Measurements from ENCODE around the gene HDDC2.
A peak's percentile ranks its signal among the peaks of the same experiment; 100 is the strongest.

HDDC2 gene, protein sequence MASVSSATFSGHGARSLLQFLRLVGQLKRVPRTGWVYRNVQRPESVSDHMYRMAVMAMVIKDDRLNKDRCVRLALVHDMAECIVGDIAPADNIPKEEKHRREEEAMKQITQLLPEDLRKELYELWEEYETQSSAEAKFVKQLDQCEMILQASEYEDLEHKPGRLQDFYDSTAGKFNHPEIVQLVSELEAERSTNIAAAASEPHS

DNA sequence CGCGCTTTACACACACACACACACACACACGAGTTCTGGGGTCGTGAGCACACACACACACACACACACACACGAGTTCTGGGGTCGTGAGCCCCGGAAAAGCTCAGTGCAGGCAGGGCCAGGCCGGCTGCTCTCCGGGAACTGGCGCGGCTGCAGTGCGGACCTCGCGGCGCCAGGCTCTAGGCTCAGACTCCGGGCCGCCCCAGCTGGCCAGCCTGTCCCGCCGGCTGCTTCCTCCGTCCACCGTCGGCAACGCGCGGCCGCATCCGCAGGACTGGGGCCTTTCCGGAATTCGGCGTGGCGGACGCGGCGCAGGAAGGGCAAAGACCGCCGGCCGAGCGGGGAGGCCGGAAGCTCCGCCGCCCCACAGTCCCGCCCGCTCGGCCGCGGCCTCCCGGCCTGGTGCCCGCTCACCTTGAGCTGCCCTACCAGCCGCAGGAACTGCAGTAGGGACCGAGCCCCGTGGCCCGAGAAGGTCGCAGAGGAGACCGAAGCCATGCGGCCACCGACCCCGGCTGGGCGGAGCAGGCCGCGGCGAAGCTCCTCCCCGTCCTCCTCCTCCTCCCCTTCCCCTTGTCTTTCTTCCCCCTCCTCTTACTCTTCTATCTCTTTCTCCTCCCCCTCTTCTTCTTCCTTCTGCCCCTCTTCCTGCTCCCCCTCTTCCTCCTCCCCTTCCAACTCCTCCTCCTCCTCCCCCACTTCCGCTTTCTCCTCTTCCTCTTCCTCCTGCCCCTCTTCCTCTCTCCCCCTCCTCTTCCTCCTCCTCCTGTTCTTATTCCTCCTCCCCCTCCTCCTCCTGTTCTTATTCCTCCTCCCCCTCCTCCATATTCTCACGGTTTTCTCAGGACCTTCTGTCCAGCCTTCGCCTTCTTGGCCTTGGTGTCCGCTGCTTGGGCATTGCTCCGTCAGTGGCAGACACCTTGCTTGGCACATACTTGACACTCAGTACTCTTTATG, at the start of gene HDDC2:
Gene HDDC2, minus strand, starts transcription at position 533 of the 957 bp plus-strand sequence. Its CDS starts 35 bp downstream, at position 498.
- DNase-seq, result no peak

GRCh38 chr6:125346926-125347563, 45.3 kb upstream of the HDDC2 start:
- DNase-seq, result no peak

DNA sequence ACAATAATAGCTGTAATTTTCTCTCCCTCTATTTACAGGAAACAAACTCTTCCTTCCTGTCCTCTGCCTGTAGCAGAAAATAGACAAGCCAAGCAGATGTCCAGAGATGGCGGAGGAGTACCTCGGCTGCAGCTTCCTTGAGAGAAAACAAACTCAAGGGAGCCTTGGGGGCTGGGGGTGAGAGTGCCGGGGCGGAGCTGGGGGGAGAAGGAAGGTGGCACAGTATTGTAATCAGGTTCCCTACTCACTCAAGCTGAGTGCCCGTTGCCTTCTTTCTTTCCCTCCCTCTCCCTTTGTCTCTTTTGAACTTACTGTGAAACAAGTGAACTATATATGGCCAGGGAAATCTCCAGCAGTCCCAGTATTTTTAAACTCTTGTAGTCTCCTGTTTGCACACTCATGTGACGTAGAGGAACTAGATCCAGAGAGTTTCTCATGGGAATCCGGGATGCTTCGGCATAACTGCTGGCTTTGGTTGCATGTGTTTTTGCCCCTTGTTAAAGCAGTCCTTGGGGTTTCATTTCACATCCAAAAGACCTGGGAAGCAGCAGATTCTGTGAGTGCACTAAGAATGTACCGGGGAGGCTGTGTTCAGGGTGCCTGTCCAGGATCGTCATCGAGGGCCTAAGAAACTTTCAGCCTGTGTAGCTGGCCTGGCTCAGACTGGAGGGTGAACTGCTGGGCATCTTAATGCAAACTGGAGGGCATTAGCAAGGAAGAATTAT, 44.6 kb upstream of the HDDC2 start:
- no peak for DNase-seq

DNA sequence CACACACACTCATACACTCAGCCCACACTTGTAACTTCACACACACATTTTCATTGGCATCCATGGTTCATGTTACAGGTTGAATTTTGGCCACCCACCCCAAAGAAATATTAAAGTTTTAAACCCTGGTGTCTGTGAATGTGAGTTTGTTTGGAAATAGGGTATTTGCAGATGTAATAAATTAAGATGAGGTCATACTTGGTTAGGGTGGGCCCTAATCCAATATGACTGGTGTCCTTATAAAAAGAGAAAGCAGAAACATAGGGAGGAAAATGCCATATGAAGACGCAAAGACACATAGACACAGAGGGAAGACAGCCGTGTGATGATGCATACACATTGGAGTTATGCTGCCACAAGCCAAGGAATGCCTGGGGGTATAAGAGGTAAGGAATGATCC, 39.7 kb upstream of the HDDC2 start:
- DNase-seq, result no peak

DNA sequence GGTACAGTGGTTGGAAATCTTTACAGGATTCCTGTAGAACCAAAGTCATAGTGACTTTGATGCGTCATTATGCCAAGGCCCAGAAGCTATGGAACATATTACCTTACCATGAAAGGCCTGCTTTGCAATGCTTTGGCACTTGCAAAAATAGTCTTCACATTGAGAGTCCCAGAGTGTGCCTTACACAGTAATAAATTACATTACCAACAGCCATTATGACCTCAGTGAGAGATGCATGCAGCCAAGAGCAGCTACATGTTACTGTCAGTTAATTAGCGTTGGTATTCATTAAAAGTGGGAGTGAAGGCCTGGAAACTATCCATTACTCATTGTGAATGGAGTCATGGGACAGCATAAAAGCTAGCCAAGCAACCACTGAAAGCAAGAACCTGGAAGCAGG, 39.2 kb upstream of the HDDC2 start:
- no peak for DNase-seq

DNA sequence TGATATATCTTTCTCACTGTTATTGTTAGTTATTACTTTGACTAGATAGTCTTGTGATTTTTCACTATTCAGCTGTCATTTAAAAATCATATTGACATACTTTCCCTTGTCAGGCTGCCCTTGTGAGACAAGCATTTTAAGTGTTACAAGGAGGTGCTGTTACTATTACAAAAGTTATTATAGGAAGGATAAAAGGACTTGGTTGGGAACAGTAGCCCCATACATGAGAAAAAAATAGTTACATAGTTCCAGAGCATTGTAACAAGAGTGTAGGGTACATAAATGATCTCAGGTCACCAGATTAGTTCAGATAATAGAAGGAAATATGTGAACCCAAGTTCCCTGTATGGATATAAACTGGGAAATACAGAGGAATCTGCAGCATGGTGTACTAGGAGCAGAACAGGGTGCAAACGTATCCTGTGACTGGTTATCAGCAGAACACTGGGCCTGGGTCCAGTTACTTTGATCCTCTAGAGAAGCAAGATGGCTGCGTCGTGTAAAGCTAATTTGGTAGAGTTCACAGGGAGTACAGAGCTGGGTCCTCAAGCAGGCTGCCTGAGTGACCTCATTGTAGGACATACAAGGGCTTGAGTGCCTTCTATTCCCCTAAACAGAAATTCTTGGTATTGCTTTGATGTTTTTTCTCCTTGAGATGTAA, 38.5 kb upstream of the HDDC2 start:
- no peak for DNase-seq

DNA sequence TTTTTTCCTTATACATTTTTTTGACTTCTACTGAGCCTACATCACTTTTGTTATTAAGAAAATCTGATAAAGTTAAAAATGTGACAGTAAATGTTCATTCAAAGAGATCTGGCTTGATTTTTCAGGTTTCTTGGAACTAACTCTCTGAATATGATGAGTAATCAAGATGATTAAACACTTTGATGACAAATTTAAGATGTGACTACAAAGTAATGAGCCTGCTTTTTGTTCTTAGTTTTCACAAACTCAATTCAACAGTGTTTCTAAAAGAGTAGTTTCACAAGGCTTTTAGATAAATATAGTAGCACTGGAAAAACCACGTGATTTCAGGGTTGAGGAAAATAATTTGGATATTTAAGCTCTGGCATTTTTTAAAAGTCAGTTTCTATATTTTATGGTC, 37.9 kb upstream of the HDDC2 start:
- DNase-seq, result no peak

DNA sequence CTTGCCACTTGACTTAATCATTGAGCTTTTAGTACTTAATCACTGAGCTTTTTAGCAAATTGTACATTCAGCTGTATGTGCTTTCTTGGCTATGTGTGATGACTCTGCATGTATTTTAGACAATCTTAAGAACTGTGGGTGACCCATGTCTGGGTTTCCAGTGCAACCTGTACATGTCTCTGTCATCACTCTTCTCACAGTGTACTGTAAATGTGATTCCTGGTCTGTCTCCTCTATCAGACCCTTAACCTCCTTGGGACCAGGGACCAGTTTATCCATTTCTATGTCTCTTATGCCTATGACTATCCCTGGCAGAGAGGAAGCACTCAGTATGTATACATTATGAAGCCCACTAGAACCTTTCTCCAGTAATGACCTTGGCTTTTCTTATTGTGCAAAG, 36.6 kb upstream of the HDDC2 start:
- DNase-seq, result no peak

- no peak for DNase-seq
These were observed 35.9 kb upstream of the HDDC2 start for GRCh38 chr6:125337706-125338105.

- DNase-seq, result no peak
These were observed 30.9 kb upstream of the HDDC2 start for GRCh38 chr6:125332664-125333063.

DNA sequence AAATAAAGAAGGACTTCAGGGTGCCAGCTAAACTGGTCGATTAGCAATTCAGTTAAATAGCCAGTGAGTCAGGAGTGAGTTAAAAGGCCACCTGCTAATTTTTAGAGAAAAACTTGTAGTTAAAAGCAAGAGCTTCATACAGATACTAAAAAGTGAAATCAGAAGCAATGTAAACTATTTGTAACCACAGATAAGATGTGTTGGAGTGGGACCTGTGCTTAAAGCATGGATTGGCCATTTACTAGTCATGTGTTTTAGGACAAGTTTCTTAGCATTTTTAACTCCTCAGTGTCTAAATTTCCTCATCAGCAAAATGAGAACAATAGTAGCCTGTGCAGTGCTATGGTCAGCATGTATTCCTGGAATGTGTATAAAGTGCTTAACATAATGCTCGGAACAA, 23.8 kb upstream of the HDDC2 start:
- DNase-seq, result no peak

DNA sequence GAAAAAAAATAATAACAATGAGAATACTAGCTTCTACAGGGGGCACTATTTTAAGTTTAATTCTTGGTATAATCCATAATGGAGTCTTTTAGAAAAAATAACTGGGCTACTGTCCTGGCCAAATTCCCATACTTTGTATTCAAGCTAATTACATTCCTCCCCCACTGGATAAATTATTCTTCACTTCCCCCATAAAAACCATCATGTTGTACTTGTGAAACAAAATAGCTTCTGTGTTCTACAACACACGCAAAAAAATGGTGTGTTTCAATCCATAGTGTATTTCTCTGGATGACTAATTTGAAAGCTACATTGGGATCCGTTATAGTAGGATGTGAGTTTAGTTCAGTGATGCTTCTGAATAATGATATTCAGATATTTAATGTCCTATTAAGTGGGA, 21.6 kb upstream of the HDDC2 start:
- no peak for DNase-seq

GRCh38 chr6:125316621-125317020, 14.9 kb upstream of the HDDC2 start:
- no peak for DNase-seq

DNA sequence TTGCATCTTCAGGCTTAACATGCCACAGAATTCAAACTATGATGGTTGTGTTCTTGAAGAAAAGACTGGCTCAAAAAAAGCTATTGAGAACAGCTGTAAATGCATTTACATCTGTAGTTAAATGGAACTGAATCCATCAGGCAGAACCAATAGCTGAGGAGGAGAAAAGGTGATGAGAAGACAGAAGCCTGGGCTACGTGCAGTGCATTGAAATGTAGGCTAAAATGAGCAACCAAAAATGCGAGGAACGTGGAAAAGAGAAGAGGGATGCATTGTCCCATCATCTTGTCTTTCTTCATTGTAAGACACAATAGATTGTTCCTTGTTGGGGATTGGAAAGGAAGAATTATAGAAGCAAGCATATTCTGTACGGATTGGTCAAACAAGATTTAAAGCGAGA, 13.8 kb upstream of the HDDC2 start:
- no peak for DNase-seq

- DNase-seq, result no peak
These were observed 12.3 kb upstream of the HDDC2 start for GRCh38 chr6:125314009-125314581.

DNA sequence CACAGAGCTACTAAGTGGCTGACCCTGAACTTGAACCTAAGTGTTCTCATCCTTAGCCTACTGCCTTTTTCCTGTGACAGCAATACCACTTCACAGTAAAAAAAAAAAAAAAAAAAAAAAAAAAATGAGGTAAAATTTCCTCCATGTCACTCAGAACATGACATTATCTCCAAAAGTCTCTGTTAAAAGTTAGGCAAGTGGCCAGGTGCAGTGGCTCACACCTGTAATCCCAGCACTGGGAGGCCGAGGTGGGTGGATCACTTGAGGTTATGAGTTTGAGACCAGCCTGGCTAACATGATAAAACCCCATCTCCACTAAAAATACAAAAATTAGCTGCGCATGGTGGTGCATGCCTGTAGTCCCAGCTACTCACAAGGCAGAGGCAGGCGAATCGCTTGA, 11.2 kb upstream of the HDDC2 start:
- no peak for DNase-seq

- no peak for DNase-seq
These were observed 10.7 kb upstream of the HDDC2 start for GRCh38 chr6:125312478-125312877.

GRCh38 chr6:125310994-125311649, 9.4 kb upstream of the HDDC2 start:
- peak; percentile 25 for DNase-seq

GRCh38 chr6:125307964-125308615, 6.3 kb upstream of the HDDC2 start:
- DNase-seq, result no peak

DNA sequence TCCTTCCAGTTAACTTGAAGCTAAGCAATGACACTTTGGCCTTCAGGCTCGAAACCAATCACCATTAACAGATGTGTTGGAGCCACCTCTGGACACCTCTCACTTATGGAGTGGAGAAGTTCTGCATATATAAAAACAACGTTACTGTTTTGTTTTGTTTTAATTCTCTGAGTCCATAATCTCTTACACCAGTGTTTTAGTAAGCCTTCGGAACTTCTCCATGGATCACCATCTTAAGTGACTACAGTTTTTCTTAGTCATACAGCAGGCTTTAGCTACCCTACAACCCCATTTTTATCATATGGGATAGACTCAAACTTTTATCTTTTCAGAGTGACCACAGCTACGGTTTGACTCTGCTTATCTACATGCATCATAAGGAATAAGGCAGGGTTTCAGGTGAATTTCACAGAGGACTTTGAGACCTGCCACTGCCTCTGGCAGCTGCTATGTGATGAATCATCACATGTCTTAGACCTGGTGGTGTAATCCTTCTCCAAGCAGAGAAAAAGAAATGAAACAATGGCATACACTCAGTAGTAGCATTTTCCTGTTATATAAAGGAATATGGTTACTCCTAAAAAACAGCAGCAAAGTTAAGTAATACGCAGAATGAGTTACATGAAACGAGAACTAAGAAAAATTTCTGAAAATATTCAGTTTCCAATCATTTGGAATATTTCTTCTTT, 5.5 kb upstream of the HDDC2 start:
- no peak for DNase-seq

- DNase-seq, result no peak
These were observed 5.0 kb upstream of the HDDC2 start for GRCh38 chr6:125306756-125307149.

All from NCI-H510A (cell line).